NCI-H1417 treated with DMSO at 0.1 percent for 48 hours (cell line): ENCODE results near the gene DIPK1B.

ENCODE experiments used
- DNase-seq: peaks from one replicate; lab custom pipeline; 2025; lab: John Stamatoyannopoulos, UW

DIPK1B gene

DNA sequence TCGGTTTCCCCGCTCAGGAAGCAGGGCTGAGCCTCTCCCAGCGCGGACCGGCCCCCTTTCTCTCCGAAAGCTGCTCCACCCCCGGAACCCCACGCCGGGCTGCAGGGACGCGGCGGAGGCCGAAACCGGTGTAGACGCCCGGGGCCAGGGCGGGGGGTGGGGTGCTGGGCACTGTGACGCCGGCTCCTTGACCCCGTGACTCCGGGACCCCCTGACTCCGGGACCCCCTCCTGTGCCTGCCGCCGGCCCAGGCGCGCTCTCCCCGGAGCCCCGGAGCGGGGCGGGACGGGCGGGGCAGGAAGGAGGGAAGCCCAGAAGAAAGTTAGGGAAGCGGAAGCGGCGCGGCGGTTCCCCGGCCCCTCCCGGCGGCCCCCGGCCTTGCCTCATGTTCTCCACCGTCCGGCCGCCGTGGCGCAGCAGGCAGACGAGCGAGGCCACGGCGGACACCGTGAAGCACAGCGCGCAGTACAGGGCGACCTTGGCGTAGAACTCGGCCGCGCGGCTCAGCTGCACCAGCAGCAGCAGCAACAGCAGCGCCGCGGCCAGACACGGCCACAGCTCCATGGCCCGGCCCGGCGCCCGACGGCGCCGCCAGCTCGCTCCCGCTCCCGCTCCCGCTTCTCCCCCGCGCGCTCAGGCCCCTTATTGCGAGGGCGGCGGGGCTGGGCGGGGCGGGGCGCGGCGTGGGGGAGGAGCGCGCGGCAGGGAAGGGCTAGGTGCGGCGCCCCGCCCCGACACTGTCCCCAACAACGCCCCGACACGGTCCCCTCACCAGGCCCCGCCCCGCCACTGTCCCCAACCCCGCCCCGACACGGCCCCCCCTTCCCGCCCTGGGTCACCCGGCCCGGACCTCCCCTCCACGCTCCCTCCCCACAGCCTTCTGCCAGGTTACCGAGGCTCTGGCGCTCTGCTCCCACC lies 25.3 kb upstream of the DIPK1B start, which contains the start of gene AGPAT2:
Gene AGPAT2, minus strand, starts transcription at position 664 of the 918 bp plus-strand sequence. Its CDS starts 100 bp downstream, at position 564.
- peak; percentile 27 for DNase-seq

DNA sequence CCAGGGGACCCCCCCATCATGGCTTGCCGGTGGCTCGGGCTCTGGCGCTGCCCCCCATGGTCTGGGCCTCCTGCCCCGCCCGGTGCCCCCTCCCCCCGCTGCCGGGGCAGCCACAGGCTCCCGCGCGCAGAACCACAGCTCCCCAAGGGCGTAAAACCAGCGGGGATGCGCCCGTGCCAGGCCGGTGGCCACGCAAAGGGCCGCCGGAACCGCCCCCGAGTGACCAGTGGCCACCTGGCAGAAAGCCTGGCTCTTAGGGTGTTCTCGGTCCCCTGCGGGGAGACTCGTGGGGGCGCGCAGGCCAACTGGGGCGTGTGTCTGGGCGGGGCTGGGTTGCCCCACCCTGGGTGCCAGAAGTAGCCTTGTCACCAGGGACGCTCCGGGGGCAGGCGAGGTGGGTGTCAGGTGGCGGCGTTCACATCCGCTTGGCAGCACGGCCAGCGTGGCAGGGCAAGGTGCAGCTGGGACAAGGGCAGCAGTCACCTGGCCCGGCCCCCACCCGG lies 24.6 kb upstream of the DIPK1B start:
- no peak for DNase-seq

DNA sequence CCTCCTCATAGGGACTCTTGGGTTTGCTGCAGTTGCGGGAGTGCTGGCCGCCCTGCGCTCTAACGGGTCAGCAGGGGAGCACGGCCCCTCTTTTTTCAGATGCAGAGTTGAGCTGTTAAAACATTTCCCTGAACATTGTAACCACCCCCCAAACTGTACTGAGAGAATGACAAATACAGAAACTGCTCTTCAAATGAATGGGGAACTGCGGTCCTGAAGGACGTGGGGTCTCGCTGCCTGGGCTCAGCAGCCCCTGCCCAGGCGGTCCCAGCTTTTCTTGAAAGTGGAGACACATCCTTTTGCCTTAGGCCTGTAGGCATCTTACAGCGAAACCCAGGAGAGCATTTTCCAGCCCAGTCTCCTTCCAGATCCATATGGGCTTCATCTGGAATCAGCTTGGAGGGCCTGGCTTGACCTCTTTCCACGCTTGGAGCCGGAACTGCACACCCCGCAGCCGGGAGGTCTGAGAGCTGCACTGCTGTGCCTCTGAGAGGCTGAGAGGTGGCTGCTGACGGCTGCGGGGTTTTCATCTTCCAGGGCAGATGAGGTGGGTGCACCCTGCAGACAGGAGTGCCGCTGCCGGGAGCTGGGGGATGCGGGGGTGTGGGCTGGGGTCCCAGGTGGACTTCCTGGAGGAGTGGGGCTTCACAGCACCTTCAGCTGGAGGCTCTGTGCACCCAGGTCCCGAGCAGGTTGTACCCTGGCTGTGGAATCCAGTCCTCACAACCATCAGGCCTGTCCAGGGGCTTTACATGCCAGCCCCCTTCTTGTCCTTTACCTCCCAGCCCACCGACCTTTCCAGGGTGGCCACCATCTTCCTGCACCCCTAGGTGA lies 23.9 kb upstream of the DIPK1B start:
- DNase-seq = no peak

DNA sequence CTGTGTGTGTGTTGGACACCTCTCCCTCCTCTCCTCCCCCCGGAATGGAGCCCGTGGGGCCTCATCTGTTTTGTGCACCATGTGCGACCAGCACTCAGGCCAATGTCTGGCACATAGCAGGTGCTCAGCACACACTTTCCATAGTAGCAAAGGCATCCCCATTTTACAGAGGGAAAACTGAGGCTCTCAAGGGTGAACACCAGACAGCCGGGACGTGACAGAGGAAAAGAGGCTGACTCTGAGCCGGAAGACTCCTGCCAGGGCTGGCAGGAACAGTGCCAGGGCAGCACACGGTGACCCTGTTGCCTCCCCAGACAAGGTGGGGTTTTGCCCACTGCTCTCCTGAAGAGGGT lies 23.3 kb upstream of the DIPK1B start:
- DNase-seq = no peak

DNA sequence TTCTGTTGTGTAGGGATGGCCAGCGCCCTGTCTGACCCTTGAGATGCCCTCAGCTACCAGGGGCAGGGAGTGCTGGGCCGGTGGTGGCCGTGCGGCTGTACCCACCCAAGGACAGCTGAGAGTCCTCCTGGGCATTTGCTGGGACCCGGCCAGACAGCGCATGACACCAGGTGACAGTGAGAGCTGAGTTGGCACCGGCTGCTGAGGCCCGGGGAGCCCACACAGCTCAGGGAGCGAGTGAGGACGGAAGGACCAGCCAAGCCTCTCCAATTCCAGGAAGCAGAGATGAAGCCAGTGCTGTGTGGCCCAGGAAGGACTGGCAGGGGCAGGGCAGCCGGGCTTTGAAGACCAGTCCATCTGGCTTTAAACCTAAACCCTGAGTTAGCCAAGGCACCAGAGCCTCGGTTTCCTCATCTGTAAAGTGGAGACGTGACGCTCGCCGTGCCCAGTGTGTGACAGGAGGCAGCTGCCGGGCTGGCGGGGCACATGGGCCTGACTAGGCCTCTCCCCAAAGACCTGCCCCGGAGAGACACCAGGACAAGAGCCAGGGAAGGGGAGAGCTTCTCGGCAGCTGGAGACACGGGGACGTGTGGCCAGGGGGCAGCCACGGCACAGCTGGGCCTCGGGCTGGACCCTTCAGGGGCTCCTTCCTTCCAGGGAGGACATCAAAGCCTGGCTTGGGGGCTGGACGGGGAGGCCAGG lies 22.1 kb upstream of the DIPK1B start:
- DNase-seq = no peak

DNA sequence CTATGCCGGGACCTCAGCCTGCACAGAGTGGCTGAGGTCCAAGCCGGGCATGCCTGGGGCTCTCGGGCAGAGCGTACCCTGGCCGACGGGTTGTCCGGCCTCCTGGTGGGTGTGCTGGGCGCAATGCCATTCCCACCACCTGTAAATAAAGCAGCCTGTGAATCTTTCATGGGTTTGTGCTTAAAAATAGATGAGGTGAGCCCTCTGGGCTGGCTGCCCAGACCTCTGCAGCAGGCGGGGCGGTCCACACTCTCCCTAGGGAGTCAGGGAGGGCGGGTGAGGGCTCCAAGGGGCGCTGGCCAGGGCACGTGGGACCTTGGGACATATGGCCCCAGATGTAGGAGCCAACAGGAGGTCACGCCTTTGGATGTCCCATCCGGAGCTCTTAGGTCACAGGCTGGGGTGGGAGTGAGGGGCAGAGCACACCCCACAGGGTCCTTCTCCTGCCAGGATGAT lies 21.5 kb upstream of the DIPK1B start:
- DNase-seq = no peak

DNA sequence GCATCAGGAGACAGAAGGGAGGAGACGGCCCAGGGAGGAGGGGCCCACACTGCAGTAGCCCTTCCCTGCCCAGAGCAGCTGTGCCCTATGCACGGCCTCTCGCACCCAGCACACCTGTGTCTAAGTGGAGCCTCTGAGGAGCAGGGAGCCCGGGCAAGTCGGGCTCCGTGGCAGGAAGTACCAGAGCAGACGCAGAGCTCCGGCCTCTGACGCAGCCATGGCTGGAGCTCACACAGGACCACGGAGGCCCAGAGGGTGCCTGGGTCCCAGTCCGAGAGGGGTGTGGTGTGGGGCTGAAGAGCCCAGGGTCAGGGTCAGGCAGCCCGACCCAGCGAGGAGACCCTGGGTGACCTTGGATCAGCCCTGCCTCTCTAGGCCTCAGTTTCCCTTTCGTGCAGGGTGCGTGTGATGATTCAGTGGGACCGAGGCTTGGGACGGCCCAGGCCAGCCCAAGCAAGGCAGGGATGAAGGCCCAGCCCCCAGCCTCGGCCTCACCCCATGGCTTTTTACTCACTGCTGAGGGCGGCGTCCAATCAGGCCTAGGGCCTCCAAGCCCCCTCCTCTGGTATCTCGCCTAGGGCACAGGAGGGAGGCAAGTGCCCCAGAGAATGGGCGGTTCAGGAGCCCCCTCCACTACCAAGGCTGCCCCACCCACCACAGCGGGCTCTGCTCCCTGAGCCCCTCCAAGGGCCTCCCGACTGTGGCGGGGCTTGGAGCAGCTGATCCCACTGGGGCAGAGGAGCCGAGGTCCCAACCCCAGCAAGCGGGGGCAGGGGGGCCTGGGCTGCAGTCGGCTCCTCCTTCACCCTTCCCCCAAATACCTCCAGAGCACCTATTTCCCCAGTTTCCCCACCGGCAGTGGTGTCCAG lies 20.8 kb upstream of the DIPK1B start:
- no peak for DNase-seq

DNA sequence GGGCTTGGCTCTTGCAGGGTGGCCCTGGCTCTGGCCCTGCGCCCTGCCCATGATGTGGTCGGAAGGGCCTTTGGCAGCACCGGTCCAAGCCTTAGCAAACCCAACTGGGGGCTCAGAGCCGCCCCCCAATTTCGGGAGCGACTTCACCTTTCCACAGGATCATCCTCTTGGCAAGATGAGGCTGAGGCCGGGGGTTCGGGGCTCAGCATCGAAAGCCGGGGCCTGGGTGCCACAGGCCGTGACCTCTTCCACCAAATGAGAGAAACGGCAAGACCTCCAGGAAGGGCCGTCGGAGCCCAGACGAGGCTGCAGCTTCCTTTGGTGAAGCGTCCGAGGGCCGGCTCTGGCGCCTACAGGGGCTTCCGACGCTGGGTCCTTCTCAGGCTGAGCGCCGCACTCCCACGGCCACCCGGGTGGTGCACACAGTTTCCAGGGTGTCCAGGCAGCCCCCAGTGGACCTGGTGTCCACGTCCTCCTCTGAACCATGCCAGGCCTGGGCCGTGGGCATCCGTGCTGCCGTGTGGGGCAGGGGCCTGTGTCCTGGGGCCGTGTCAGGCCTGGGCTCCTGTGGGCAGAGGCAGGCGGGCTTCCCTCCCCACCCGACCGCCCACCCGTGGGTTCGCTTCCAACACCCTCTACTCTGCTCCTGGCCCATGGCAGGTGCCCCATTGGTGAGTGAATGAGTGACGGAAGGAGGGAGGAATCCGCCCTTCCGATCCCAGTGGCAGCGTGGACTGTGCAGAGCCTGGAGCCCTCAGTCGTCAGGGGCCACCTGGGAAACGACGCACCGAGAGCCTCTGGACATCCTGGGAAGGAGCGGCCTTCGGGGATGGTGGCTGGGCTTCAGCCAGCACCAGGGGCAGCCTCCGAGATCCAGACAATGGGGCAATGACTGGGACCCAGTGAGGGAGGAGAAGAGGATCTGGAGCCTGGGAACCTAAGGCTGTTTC lies 19.9 kb upstream of the DIPK1B start:
- DNase-seq = no peak

DNA sequence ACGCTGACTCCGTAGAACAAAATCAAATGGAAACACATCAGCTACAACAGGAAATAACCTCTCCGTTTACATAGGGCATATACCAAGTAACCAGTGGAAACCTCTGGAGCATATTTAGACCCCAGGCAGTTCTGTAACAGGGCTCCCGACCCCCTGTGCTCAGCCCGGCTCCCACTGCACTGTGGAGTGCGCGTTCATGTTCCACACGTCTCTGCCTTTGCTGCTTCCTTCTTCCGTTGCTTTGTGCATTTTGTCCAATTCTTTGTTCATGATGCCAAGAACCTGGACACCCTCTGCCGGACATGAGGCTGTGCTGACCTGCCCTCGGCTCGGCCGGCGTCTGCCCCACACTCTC lies 19.3 kb upstream of the DIPK1B start:
- DNase-seq = no peak

DNA sequence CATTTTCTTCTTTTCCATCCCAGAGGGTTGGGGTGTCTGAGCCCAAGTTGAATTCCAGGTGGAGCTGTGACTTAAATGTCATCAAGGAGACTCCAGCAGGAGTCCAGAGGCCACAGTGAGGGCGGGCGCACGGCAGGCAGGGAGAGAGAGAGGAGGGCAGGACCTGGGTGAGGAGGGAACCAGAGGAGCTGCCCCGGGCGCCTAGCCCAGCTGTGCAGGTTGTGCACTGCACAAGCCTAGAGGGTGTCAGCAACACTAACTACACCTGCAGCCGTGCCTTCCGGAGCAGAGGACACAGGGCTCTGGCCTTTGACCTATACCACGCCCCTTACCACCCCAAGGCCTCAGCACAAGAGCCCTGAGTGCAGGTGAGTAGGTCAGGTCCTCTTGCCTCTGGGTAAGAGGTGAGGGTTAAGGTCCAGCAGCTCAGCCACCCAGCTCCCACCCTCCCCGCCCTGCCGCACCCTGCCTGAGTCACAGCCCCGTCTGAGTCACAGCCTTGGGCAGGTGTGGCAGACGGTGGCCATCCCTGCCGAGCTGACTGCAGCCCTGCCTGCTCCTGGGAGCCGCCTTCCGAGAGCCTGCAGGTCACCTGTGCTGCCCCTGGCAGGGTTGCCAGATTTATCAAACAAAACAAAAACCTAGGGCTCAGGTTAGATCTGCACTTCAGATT lies 18.7 kb upstream of the DIPK1B start:
- DNase-seq = no peak

DNA sequence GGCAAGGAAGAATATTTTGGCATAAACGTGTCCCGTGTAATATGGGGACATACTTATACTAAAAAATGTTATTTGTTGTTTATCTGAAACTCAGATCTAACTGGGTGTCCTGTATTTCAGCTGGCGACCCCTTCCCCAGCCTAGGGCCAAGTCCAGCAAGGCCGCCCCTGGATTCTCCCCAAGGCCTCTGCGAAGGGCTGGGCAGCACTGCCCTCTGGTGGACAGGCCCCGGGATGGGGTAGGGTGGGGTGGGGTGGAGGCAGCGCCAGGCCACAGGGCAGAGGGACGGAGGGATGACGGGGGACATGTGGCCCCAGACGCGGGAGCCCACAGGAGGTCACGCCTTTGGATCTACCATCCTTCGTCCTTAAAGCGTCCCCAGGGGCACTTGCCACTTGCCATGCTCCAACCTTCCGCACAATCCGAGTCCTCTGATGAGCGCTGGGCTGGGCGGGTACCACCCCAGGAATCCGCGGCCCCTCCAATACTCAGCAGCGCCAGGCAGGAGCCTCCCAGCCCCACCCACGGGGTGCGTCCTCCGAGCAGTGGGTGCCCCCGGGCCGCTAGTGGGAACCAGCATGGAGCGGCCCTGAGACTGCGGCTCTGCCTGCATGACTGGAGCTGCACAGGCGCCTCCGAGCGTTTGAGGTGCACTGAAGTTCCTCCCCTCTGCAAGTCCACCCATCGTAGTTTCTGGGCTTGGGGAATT lies 18.1 kb upstream of the DIPK1B start:
- no peak for DNase-seq

DNA sequence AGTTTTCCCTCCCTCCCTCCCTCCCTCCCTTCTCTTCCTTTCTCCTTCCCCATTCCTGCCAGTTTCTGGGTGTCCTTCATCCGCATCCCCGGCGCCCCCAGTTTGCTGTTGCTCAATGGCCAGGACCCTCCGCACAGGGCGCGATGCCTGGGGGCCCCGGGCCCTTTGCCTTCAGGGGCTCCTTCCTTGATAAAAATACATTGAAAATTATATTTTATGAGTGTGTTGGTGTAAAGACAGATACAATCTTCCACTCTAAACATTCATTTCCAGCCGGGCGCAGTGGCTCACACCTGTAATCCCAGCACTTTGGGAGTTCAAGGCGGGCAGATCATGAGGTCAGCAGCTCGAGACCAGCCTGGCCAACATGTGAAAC lies 17.5 kb upstream of the DIPK1B start:
- no peak for DNase-seq

DNA sequence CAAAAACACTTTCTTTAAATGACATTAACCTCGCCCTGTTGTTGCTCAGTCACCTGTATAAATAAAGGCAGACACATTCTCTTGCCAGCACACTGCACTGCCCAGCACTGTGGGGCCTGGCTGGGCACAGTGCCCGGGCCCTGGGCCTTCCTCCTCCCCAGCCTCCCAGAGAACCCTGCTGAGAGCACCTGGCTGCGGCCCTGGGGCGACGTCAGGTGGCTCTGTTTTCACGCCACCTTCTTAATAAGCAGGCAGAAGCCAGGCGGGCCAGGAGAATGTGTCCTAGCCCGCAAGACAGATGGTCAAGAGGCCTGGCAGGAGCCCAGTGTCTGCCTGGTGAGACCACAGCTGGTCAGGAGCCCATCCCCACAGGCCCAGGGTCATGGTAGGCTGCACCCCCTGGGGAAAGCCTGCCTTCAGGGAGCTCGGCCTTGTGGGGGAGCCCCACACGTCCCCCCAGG lies 16.9 kb upstream of the DIPK1B start:
- DNase-seq = peak; percentile 79

DNA sequence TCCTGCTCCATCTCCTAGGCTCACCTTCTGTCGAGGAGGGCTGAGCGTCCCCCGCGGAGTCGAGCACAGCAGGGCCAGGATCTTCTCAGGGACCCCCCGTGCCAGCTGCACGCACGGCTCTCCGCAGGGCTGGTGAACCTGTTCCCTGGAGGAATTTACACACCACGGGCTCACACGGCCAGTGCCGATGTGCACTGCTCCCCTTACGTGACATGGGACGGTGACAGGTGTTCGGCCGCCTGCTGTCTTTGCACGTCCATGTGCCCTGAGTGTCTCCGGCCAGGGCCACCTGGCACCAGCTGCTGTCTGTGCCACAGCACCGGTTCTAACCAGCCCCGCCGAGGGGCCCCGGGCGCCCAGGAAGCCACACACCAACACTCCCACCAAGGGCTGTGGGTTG lies 16.4 kb upstream of the DIPK1B start:
- DNase-seq = no peak

DNA sequence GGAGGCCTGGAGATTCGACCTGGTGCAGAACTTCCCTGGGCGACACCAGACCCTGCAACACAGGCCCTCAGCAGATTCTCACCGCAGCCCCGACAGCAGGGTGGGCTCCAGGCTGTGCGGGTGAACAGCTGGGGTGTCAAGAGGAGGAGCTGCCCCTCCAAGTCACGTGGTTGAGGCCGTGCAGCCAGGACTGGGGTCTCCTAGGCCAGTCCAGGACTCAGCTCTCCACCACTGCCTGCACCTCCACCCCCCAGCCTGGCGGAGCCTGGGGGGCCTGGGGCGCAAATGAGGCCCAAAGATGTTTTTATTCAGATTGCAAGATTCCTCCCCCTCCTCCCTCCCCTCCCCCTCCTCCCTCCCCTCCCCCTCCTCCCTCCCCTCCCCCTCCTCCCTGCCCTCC lies 15.9 kb upstream of the DIPK1B start:
- no peak for DNase-seq

DNA sequence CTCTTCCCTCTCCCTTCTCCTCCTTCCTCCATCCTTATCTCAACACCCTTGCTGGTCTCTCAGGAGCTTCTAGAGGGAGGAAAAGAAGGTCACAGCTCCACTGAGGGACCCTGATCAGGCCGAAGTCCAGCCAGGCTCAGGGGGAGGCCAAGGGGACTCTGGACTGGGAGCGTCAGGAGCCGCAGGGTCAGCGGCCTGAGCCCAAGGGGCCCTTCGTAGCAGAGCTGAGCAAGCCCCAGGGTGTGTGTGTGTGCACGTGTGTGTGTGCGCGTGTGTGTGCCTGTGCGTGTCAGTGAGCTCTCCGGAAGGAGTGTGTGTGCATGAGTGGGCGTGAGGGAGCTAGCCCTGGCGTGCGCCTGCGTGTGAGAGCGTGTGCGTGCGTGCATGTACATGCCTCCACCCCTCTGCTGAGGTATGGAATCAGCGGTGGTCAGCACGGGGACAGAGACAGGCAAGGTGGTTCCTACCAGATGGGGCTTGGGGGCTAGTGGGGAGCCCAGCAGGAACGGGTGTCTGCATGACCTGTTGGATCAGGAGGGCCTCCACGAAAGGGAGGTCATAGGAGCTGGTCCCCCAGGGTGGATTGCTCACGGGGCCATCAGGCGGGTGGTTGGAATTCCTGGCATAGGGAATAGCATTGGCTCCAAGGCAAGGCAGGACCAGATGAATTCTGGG lies 15.1 kb upstream of the DIPK1B start:
- DNase-seq = no peak

DNA sequence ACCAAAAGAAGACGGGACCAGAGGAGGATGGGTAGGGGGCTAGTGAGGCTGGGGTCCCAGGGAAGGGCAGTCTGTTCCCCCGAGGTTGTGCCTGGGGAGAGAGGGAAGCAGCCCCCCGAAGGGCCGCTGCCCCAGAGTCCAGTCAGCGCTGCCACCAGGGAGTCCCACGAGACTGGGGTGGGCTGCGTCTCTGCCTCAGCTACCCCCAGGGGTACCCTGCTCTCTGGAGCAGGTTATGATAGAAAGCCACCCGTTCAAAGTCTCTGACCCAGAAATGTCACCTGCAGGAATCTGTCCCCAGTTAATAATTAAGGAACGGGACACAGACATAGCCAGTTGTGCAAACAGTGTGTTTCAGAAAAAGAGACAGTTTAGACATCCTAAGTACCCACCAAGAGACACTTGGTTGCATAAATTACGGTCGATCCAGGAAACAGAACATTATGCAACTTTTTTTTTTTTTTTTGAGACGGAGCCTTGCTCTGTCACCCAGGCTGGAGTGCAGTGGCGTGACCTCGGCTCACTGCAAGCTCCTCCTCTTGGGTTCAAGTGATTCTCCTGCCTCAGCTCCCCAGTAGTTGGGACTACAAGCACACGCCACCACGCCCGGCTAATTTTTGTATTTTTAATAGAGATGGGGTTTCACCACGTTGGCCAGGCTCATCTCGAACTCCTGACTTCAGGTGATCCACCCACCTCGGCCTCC lies 14.4 kb upstream of the DIPK1B start:
- no peak for DNase-seq
